ENCODE results near the gene CDC42BPB.

Gene CDC42BPB

GRCh38 chr14:103093856-103094405 lies 36.6 kb upstream of the CDC42BPB start:
- no peak for DNase-seq

- no peak for DNase-seq
Measured at GRCh38 chr14:103091883-103092222, 34.5 kb upstream of the CDC42BPB start.

GRCh38 chr14:103091041-103091882 lies 33.9 kb upstream of the CDC42BPB start:
- DNase-seq, result peak; percentile 81

GRCh38 chr14:103090481-103091020 lies 33.2 kb upstream of the CDC42BPB start:
- DNase-seq, result no peak

- no peak for DNase-seq
Measured at GRCh38 chr14:103089386-103090335, 32.3 kb upstream of the CDC42BPB start.

- DNase-seq, result no peak
Measured at GRCh38 chr14:103088921-103089320, 31.6 kb upstream of the CDC42BPB start.

- DNase-seq, result no peak
Measured at GRCh38 chr14:103087343-103087835, 30.0 kb upstream of the CDC42BPB start.

GRCh38 chr14:103086771-103087342 lies 29.5 kb upstream of the CDC42BPB start:
- no peak for DNase-seq

GRCh38 chr14:103085106-103086091 lies 28.1 kb upstream of the CDC42BPB start:
- no peak for DNase-seq

- DNase-seq, result no peak
Measured at GRCh38 chr14:103084021-103084919, 26.9 kb upstream of the CDC42BPB start, which contains the start of gene LBHD2. LBHD2 (plus strand) TSS chr14:103084210; CDS start chr14:103086013, 1,803 bp downstream.

- DNase-seq, result no peak
Measured at GRCh38 chr14:103081951-103082350, 24.6 kb upstream of the CDC42BPB start.

- DNase-seq, result no peak
Measured at GRCh38 chr14:103078860-103079587, 21.7 kb upstream of the CDC42BPB start.

- peak; percentile 70 for DNase-seq
Measured at GRCh38 chr14:103078420-103078749, 21.0 kb upstream of the CDC42BPB start.

GRCh38 chr14:103074729-103075367 lies 17.5 kb upstream of the CDC42BPB start:
- DNase-seq, result no peak

GRCh38 chr14:103073876-103074728 lies 16.8 kb upstream of the CDC42BPB start:
- no peak for DNase-seq

- no peak for DNase-seq
Measured at GRCh38 chr14:103073367-103073875, 16.1 kb upstream of the CDC42BPB start.

- DNase-seq, result no peak
Measured at GRCh38 chr14:103072595-103073366, 15.4 kb upstream of the CDC42BPB start.

Measured in activated CD8-positive, alpha-beta memory T cell treated with anti-CD3 and anti-CD28 coated beads, Interleukin-2, amount 50 U/mL, for 4 hours (primary cell).